Inflammatory macrophage treated with lipopolysaccharide for 1 hour (primary cell): ENCODE measurements around the gene HS2ST1.
"Not testable (repeated sequence)": the region's sequence is repeated elsewhere in the genome, so short reads cannot be mapped to it uniquely, and the experiment has no call there.

Experiments used
- DNase-seq, 2 donors: peaks; one replicate each; pipeline ENCODE4 v3.0.0-alpha.2; 2020 to 2022

HS2ST1 gene

DNA sequence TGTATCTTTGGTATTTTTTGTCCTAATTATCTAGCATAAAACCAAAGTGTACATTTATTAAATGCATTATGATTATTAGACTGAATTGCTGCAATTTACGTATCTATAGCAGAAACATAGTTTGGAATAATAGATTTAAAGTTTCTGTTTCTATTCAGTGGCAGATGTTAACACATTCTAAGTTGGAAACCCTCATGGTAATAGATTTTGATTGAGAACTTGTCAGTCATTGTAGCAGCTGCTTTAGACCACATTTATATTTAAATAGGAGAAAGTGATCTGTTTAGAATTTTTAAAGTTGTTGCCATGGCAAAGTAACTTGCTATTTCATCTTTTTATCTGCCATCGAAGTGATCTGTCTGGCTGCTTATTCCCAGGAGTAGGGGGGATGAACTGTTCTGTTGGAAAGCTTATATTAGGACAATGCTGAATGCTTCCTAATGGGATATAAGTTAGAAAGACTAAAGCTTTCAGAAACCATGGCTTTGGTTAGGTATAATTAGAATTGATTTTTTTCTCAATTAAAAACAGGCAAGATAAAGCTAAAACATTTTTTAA lies 61.6 kb downstream of the HS2ST1 start:
- DNase-seq = no peak

DNA sequence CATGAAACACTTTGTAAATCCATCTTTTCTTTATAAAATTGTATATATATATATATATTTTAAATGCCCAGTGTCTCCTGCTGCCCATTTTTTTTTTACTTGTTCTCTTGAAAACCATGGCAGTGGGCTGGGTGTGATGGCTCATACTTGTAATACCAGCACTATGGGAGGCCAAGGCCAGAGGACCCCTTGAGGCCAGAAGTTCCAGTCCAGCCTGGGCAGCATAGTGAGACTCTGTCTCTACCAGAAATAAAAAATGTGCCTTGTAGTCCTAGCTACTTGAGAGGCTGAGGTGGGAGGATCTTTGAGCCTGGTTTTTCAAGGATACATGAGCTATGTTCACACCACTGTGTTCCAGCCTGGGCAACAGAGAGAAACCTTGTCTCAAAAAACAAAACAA lies 62.2 kb downstream of the HS2ST1 start:
- DNase-seq = no peak

- no peak for DNase-seq
Measured at GRCh38 chr1:86981482-86982213, 67.2 kb downstream of the HS2ST1 start.

- not testable (repeated sequence) for DNase-seq
Measured at GRCh38 chr1:86983677-86984076, 69.2 kb downstream of the HS2ST1 start.

GRCh38 chr1:86987446-86987845 lies 73.0 kb downstream of the HS2ST1 start:
- no peak for DNase-seq

GRCh38 chr1:86988835-86989234 lies 74.4 kb downstream of the HS2ST1 start:
- no peak for DNase-seq

DNA sequence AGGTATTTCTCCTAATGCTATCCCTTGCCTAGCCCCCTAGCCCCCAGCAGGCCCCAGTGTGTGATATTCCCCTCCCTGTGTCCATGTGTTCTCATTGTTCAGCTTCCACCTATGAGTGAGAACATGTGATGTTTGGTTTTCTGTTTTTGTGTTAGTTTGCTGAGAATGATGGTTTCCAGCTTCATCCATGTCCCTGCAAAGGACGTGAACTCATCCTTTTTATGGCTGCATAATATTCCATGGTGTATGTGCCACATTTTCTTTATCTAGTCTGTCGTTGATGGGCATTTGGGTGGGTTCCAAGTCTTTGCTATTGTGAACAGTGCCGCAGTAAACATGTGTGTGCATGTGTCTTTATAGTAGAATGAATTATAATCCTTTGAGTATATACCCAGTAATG lies 75.3 kb downstream of the HS2ST1 start:
- DNase-seq = not testable (repeated sequence)

DNA sequence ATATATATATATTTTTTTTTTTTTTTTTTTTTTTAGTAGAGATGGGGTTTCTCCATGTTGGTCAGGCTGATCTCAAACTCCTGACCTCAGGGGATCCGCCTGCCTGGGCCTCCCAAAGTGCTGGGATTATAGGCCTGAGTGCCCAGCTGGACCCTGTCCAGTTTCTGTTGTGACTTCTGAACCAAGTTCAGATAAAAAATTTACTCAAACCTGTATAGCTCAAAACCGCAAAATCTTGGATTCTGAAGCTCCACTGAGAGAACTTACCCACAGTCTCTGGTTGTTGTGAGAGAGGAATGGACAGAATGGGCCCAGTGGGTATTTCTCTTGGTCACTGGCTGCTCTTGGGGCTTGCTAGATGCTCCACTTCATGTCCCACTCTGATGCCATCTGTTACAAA lies 76.4 kb downstream of the HS2ST1 start:
- no peak for DNase-seq

DNA sequence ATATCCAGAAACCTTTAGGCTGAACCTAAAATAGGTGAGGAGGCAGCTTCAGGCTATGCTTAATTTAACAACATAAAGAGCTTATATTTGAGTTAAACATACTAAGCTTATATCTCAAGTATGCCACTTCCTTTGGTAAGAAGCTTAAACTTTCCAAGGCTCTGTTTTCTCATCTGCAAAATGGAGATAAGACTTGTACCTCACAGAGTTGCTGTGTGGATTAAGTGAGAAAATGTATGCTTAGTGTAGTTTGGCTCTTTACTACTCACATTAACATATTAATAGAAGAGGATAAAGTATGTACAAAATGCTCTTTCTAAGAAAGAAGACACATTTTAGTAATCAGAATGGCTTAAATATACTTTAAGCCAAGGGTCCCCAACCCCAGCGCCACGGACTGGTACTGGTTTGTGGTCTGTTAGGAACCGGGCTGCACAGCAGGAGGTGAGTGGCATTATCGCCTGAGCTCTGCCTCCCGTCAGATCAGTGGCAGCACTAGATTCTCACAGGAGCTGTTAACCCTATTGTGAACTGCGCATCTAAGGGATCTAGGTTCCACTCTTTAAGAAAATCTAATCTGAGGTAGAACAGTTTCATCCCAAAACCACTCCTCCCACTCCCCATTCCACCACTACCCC lies 77.2 kb downstream of the HS2ST1 start:
- DNase-seq = no peak

DNA sequence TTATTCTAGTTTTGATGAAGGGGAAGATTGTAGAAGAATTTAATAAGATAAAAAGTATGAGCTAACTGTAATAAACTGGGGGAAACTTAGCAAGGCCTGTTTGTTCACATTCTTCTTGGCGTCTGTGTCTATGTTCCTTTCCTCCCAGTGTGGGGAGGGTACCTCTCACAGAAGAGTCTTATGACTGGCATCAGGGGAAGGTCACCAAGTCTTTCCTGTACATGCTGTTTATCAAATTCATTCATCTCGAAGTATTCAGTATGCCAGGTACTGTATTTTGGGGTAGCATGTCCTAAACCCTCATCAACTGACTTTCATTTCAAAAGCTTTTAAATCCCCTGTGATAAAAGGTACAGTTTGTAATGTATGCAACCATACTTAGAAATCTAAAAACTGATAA lies 78.4 kb downstream of the HS2ST1 start:
- DNase-seq = no peak

DNA sequence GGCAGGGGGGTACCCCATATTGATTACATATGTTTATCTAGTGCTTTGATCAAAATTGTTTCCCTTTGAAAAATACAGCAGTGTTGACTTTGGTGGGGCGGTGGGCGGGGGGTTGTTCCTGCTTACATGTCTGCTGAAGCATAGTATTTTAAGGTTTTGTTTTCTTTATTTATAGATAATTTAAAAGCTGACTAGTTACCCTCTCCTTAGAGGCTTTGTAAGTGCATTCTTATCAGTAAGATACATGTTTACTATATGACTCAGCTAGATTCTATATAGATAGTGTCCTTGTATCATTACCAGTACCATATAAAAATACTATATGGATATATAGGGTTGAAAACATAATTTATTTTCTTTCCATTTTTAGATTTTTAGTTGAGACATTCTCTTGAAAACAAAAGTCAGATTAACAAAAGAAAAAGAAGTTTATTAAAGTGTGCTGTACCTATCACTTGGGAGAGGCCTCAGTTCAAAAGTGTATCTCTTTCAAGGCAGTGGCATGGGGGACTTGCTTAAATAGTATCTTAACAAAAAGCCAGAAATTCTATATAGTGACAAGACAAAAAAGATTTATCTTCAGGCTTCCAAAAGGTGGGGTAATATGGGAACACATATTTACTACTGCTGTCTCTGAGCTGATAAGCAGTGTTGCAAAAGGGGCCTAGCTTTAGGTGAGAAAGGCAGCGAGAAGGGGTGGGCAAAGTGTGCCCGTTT lies 79.0 kb downstream of the HS2ST1 start:
- DNase-seq = no peak

- DNase-seq = no peak
Measured at GRCh38 chr1:86994061-86994460, 79.6 kb downstream of the HS2ST1 start.

- DNase-seq = no peak
Measured at GRCh38 chr1:86997538-86997937, 83.1 kb downstream of the HS2ST1 start.

GRCh38 chr1:86998280-86998679 lies 83.8 kb downstream of the HS2ST1 start:
- DNase-seq = no peak

GRCh38 chr1:86998727-86999126 lies 84.3 kb downstream of the HS2ST1 start:
- DNase-seq = no peak

DNA sequence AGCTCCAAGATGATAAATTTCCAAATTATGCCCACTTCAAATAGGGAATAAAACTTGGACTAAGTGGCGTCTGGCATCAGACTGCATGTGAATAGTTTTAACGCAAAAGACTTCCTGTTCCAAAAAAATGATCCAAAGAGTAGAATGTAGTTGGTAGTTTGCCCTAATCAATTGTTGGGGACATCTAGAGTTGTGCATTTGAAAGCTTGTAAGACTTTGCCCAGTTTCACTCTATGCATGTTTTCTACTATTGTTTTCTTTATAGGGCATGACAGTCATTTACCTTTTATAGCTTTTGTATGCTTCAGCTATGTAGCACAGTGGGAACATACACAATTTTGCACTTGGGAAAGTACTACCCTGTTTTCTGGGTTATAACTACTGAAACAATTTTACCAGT lies 86.0 kb downstream of the HS2ST1 start:
- DNase-seq = no peak

- no peak for DNase-seq
Measured at GRCh38 chr1:87004857-87005256, 90.4 kb downstream of the HS2ST1 start.

DNA sequence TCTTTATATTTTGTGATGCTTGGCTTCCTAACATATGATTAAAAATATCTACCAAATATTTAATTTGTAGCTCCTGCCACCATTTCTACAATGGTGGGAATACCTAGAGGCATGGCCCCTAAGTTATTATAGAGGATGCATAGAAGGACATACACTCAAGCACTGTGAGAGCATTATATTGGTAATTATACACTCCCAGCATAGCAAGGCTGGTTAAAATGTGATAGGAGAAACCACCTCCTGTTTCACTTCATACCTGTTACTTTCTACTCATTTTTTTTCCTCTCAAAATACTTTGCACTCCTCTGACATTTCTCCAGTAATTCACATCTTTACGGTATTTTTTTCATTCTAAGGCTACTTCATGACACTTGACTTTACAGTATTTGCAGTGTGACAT lies 92.9 kb downstream of the HS2ST1 start:
- DNase-seq = no peak

DNA sequence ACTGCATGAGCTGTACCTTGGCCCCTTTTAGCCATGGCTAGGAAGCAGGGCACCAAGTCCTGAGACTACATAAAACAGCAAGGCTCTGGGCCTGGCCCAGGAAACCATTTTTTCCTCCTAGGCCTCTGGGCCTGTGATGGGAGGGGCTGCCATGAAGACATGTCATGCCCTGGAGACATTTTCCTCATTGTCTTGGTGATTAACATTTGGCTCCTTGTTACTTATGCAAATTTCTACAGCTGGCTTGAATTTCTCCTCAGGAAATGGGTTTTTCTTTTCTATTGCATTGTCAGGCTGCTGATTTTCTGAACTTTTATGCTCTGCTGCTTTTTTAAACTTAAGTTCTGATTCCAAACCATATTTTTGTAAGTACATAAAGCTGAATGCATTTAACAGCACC lies 99.0 kb downstream of the HS2ST1 start:
- not testable (repeated sequence) for DNase-seq

DNA sequence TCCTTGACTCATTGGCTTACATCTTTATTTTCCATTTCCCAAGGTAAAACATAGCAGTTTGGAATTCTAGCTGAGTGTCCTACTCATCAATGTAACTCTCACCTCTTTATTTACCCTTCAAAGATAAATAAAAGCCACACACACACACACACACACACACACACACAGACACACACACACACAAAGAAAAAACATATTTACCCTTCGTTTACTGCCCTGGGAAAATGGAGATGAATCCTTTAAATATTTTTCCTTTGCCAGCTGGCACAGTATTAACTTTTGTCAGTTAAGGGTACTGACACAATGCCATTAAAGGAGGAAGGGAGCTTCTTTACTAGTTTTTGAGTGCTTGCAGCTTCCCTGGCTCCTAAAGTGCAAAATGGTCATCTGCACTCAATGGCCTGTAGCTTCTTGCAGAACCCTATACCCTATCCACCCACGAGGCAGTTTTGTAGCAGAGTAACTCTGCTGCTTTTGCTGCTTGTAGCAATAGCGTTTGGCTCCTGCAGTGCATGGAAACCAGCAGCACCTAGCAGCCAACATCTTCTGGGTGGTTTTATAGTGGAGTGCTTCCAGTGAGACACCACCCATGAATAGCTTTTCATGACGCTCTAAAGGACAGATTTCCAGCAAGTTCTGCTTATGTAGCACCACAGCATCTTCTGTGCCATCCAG lies 103.7 kb downstream of the HS2ST1 start:
- no peak for DNase-seq

GRCh38 chr1:87023326-87023725 lies 108.9 kb downstream of the HS2ST1 start:
- no peak for DNase-seq

GRCh38 chr1:87024936-87025540 lies 110.6 kb downstream of the HS2ST1 start:
- peak; percentile 6 to 14 for DNase-seq

DNA sequence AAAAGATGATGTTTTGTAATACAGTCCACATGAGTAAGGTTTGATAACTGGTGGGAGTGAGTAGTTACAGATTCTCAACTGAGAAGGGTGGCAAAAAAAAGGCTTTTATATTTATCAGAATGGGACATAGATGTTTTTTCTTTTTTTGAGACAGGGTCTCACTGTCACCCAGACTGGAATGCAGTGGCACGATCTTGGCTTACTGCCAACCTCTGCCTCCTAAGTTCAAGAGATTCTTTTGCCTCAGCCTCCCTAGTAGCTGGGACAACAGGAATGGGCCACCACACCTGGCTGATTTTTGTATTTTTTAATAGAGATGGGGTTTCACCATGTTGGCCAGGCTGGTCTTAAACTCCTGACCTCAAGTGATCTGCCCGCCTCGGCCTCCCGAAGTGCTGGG lies 113.1 kb downstream of the HS2ST1 start:
- DNase-seq = not testable (repeated sequence)
